Activated T-cell treated with anti-CD3 and anti-CD28 coated beads for 4 hours (primary cell): ENCODE measurements around the gene FGD2.

ENCODE experiments used
- DNase-seq: peaks from one replicate; pipeline ENCODE4 v3.0.0-alpha.2; 2020

FGD2 gene

GRCh38 chr6:36998723-36999038 lies 6.8 kb upstream of the FGD2 start:
- no peak for DNase-seq

- DNase-seq: no peak
Measured at GRCh38 chr6:36999061-36999750, 6.2 kb upstream of the FGD2 start.

- DNase-seq: no peak
Measured at GRCh38 chr6:36999751-37000125, 5.7 kb upstream of the FGD2 start.

DNA sequence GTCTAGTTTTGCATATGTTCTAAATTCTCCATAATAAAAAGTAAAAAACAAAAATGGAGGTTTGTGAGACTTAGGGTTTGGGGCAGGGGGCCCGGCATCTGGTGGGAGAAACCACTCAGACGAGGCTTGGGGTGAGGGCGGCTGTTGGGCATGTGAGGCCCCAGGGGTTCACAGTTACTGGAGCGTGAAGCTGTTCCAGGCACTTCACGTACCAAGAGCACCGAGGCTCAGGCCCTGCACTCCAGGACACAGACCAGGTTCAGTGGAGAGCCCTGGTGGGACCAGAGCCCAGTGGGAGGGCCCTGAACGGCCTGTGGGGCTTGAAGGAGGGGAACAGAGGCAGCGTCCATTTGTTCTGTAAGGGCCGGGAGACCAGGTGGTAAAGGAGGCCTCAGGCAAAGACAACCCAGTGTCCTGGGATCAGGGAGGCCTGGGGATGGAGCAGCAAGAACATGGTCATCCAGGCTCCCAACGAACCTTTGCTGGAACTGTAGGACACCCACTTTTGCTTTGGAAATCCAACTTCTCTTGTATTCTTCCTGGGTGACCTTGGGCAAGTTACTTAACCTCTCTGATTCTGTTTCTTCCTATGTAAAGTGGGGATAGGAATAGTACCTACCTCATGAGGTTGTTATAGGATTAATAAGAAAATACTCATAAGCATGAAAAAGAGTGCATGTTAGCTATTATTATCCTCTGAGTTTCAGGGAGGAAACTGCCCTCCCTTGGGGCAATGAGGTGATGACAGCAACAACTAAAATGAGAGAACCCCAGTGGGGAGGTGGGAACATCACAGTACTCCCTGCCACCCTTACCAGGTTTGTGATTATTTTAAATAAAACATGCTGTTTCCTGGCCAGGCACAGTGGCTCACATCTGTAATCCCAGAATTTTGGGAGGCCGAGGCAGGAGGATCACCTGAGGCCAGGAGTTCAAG lies 1.1 kb upstream of the FGD2 start:
- no peak for DNase-seq

DNA sequence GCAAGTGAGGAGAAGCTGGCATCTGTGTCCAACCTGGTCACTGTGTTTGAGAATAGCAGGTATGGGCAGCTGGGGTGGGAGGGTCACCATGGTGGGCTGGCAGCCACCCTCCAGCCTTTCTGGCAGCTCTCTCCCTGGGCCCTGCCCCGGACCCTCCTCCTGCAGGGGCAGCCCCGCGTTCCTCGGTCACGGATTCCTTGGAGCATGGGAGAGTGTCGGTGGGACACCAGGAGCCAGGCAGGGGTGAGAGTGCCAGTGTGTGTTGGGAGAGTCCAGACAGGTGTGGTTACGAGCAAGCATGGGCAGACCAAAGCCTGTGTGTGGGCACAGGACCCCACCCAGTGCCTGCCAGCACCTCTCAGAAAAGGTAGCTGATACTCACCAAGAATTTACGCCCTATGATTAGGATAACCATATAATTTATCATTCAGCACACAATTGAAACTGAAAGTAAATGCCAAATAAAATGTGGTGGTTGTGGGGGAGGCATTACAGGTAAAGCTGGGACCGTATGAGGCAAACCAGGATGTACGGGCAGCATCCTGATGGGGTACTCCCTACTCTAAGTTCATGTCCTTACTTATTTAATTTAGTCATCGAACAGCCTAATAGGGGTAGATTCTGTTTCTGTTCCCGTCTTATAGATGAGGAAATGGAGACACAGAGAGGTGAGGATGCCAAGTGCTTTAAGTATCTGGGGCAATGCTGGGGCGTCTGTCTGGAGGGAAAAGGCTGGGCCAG lies 542 bp downstream of the FGD2 start:
- DNase-seq: no peak

- no peak for DNase-seq
Measured at GRCh38 chr6:37006793-37007339, 1.4 kb downstream of the FGD2 start.

DNA sequence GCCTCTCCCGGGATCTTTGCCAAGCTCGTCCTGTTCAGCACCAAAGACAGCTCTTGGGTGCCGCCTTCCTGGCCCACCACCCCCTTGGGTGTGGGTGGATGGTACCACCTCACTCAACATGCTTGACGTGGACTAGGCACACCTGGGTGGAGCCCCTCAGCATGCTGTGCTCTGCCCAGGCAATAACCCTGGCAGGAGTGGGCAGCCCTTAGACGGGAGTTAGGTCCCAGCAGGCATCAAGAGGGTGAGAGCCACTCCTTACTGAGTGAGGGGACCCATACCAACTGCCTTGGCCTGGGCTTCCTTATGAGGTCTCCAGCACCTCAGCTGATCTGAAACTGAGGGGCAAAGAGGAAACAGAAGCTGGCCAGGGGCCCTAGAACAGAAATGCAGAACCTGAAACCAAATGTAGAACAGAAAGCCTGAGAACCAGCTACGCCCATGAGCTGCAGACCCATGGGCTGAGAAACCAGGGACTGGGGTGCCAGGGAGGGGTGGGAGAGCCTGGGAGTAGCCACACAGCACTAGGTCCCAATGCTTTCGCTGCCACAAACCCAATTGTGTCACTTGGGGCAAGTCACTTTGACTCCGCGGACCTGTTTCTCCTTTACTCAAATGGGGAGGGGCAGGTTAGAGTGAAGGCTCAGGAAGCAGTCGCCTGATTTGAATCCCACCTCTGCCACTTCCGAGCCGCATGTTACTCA lies 2.0 kb downstream of the FGD2 start:
- no peak for DNase-seq

DNA sequence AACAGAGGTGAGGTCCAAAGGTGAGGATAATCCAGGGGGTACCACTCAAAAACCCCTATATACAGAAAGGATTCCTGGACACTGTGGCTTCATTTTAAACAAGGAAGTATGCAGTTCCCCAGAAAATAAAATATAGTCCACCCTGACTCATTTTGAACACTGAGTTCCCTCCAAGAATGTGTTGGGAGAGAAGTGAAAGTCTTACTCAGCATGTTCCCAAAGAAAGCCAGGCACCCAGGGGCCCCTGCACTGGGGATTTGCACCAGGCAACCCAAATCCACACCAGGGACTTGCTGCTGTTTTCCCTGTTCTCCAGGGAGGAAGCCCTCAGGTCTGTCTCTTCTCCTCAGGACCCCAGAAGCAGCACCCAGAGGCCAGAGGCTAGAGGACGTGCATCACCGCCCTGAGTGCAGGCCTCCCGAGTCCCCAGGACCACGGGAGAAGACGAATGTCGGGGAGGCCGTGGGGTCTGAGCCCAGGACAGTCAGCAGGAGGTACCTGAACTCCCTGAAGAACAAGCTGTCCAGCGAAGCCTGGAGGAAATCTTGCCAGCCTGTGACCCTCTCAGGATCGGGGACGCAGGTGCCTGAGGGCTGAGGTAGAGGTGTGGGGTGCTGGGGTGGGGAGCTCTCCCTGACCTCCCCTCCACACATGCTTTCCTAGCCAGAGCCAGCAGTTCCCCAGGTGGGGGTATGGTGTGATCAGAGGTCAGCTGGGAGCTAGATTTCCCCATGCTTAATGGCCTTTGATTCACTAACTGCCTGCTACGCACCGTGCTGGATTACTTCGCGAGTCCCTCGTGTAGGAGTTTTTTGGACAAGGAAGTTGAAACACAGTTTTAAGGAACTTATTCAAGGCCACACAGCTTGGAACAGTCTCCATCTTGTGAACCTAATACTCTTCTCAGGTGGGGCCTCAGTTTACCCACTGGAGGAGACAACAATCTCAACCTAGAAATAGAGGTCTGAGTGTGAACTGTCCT lies 3.3 kb downstream of the FGD2 start:
- no peak for DNase-seq

DNA sequence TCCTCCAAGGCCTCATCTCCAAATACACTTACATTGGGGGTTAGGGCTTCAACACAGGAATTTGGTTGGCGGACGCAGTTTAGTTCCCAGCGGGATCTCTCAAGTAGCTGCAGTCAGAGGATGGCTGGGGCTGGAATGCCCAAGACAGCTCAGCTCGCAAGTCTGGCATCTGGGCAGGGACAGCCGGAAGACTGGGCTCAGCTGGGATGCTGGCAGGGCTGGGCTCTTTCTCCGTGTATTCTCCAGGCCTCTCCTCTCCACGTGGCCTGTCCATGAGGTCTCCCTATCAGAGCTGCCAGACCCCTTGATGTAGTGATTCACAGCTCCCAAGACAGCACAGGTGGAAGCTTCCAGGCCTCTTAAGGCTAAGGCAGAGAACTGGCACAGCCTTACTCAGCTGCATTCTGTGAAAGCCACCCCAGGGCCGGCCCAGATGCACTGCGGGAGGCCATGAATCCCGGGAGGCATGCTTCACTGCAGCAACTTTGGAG lies 5.0 kb downstream of the FGD2 start:
- no peak for DNase-seq

- DNase-seq: no peak
Measured at GRCh38 chr6:37011656-37012378, 6.4 kb downstream of the FGD2 start.

GRCh38 chr6:37013516-37014491 lies 8.3 kb downstream of the FGD2 start:
- DNase-seq: no peak

GRCh38 chr6:37014667-37015066 lies 9.2 kb downstream of the FGD2 start:
- DNase-seq: no peak

DNA sequence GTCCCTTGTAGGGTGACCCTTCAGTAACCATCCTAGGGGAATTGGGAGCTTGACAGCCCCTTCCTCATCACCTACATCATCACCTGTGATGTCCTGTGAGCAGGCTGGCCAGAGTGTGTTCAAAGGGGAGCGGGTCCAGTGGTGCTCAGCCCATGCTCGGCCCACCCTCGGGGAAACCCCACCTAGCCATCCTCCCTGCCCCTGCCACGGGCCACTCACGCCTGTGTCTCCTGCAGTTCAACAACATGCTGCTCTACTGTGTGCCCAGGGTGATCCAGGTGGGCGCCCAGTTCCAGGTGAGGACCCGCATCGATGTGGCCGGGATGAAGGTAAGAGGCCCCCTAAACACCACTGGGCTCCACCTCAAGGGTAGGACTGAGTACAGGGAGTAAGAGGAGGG lies 10.1 kb downstream of the FGD2 start:
- no peak for DNase-seq

DNA sequence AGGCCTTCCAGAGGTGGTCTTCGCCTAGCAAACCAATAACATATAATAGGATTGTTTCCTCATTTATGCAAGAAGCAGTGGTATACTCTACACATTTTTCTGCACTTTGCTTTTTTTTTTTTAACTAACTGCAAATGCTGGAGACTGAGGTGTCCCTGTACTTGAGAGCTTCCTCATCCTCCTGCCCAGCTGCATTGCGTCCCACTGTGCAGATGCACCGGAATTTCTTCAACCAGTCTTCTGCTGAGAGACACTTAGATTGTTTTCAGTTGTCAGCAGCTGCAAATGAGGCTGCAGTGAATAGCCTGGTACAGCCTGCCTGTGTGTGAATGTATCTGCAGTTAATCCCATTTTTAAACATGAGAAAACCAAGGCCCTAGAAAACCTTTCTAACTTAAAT lies 11.5 kb downstream of the FGD2 start:
- DNase-seq: no peak

GRCh38 chr6:37017606-37018197 lies 12.2 kb downstream of the FGD2 start:
- no peak for DNase-seq

GRCh38 chr6:37018198-37019064 lies 13.0 kb downstream of the FGD2 start:
- peak; percentile 80 for DNase-seq

DNA sequence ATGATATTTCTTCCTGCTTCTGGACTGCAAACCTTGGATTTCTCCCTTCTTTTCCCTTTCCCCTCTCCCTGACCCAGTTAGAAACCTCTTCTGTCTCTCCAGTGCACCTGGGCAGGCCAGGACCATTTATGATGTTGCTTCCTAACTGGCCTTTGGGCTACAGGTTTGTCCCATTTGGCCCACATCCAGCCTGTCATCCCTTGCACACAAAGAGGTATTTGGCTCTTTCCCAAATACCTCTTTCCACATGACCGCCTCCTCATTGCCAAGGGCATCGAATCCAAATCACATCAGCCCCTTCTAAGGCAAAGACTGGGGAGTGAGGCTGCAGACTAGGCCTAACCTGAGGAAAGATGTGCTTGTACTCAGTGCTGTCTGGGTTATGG lies 13.6 kb downstream of the FGD2 start:
- DNase-seq: no peak

DNA sequence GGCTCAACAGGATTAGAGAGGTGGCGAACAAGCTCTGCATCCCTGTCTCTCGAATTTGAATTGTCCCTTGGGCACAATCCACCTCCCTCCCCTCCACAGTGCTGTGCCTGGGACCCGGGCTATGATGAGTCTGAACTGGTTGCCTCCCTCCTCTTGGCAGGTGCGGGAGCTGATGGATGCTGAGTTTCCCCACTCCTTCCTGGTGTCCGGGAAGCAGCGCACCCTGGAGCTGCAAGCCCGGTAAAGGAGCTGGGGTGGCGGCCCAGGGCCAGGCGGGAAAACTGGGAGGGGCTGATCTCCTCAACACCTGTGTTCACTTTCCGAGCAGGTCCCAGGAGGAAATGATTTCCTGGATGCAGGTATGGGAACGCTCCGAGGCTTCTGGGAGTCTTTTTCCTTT lies 14.9 kb downstream of the FGD2 start:
- no peak for DNase-seq
